ELF-1 (cell line): ENCODE results near the gene LRRC2.
"Not testable (repeated sequence)": the region's sequence is repeated elsewhere in the genome, so short reads cannot be mapped to it uniquely, and the experiment has no call there.

Source experiments
- DNase-seq: peaks from one replicate; pipeline ENCODE4 v3.0.0-alpha.2; 2016; ENCODE audit warnings: low read depth, low spot score

The LRRC2 gene

GRCh38 chr3:46535746-46536145 lies 30.4 kb downstream of the LRRC2 start:
- no peak for DNase-seq

DNA sequence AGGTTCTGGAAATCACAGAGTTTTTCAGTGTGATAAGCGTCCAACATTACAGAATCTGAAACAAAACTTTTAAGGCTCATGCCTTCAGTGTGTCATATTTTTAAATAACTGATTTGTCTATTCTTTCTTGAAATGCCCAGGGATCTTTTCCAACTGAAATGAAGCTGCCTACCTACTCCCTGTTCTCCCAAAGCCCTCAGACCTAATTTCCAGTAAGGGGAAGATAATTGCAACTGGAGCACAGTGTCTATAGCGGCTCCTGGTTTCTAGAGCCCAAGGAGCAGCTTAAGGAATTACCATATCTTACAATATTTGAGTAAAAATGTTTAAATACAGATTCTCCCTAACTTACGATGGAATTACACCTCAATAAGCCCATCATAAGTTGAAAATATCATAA lies 33.0 kb downstream of the LRRC2 start:
- DNase-seq: no peak

DNA sequence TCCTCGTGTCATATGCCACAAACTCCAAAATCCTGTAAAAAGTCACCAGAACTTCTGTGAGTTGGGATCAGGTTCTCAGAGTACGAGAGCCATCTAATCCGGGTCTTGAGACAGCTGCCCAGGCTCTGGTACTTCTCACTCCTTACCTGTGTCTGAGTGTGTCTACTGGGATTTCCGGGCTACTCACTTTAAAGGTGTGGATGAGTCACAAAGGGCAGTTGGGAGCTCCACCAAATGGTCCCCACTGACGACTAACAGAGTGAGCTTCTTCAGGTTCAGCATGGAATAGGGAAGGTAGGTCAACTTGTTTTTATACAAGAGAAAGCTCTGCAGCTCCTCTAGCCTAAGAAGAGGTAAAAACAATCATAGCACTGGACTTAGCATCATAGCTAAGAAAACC lies 38.9 kb downstream of the LRRC2 start:
- no peak for DNase-seq

DNA sequence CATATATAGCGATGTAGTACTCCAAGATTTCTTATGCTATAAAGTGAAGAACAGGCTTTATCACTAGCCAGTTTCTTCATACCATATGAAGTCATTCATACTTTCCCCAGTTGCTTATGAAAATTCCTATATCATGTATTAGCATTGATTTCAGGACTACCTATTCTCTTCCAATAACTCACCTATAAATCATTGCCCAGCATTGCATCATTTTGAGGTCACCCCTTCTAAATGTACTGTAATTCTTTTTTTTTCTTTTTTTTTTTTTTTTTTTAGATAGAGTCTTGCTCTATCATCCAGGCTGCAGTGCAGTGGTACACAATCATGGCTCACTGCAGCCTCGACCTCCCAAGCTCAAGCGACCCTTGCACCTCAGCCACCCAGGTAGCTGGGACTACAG lies 41.3 kb downstream of the LRRC2 start:
- DNase-seq: no peak

DNA sequence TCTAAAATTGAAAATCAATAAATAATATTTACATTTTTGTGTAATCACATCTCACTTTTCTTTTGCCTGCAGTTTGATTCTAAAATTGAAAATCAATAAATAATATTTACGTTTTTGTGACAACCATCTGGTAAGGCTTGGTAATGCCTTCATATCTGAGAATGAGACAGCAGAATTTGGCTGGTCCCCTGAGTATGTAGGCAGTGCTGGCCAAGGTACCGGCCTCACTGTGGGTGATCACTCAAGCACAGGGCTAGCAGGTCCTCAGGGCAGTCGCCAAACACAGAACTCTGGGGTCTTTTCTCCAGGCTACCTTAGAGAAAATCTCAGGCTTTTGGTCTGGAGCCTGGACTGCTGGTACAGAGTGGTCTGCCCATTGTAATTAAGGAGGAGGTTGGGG lies 42.1 kb downstream of the LRRC2 start:
- DNase-seq: no peak

- no peak for DNase-seq
Observed at GRCh38 chr3:46523556-46523955, 42.5 kb downstream of the LRRC2 start.

- DNase-seq: not testable (repeated sequence)
Observed at GRCh38 chr3:46522201-46522600, 43.9 kb downstream of the LRRC2 start.

DNA sequence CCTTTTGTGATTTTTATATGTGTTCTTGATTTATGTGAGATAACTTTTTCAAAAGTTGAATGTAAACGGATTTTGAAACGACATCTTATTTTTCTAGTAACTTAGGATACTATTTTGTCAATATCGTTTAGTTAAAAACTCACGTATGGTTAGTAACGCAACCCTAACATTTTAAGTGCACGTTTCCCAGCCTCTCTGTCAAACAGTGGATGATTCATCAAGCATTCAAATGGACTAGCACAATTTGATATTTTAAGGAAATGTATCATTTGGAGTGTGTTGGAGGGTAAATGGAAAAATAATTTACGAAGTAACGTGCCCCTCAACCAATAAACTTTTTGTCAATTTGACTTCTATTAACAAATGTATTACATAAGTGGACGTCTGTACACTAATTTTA lies 45.0 kb downstream of the LRRC2 start:
- DNase-seq: no peak

- no peak for DNase-seq
Observed at GRCh38 chr3:46520531-46520930, 45.6 kb downstream of the LRRC2 start.

DNA sequence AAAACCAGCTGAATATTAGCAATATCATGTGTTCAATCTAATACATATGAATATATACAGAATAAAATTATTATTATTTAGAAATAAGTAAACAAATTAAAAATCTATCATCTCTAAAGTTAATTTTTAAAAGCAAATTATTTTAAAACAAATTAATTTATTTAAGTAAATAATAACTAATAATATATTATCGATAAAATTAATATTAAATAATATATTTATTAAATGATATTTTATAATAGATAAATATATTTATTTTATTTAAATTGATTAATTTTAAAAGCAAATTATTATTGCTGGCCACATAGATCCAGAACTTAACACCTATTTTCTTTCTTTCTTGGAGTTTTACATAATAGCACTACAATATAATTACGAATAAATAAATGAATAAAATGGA lies 46.1 kb downstream of the LRRC2 start:
- DNase-seq: no peak

- no peak for DNase-seq
Observed at GRCh38 chr3:46517784-46518181, 48.3 kb downstream of the LRRC2 start.

DNA sequence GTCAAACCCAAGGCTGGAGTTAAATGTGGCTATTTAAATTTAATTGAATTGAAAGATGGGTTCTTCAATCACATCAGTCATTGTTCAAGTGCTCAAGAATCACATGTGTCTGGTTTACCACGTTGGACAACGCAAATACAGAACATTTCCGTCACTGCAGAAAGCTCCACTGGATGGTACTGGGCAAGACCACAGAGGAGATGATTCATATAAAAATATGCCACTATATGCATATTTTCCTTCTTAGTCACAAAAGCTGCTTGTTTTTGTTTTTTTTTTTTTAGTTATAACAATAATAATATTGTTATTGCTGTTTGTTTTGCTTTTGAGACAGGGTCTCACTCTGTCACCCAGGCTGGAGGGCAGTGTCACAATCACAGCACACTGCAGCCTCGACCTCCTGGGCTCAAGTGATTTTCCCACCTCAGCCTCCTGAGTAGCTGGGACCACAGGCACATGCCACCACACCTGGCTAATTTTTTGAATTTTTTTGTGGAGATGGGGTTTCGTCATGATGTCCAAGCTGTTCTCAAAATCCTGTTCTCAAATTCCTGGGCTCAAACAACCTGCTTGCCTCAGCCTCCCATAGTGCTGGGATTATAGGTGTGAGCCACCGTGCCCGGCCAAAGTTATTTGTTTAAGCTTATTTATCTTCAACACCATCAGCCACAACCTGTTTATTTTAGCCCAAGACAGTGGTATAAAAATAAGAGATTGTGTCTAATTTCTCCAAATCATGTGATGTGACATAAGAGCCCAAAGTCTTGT lies 48.9 kb downstream of the LRRC2 start:
- DNase-seq: no peak

- no peak for DNase-seq
Observed at GRCh38 chr3:46516521-46516920, 49.6 kb downstream of the LRRC2 start.

DNA sequence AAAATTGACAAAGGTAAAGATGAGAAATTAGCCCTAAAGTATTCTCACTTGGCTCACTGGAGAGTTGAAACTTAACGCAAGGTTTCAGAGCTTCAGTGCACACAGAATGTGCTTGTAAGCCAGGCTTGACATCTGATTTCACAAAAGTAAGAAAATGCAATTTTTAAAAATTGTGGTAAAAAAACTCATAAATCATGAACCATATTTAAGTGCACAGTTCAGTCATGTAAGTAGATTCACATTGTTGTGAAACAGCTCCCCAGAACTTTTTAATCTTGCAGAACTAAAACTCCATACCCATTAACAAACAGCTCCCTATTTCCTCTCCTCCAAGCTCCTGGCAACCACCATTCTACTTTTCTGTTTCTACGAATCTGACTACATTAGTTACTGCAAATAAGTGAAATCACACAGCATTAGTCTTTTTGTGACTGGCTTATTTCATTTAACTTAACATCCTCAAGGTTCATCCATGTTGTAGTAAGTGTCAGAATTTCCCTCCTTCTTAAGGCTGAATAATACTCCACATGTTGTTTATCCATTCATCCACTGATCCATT lies 53.8 kb downstream of the LRRC2 start:
- no peak for DNase-seq

DNA sequence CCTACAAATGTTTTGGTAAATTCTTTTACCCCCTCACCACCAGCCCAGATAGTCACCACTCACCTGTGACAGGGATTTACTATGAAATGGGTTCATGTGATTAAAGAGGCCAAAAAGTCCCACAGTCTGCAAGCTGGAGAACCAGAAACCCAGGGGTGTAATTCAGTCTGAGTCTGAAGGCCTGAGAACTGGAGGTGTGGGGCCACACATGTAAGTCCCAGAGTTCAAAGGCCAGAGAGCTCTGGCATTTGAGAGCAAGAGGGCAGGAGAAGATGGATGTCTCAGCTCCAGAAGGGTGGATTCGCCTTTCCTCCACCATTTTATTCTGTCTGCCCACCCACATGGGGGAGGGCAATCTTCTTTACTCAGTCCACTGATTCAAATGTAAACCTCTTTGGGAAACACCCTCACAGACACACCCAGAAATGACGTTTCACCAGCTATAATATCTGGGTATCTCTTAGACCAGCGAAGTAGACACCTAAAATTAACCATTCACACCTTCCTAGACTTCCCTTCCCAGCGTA lies 56.4 kb downstream of the LRRC2 start:
- peak; percentile 29 for DNase-seq

DNA sequence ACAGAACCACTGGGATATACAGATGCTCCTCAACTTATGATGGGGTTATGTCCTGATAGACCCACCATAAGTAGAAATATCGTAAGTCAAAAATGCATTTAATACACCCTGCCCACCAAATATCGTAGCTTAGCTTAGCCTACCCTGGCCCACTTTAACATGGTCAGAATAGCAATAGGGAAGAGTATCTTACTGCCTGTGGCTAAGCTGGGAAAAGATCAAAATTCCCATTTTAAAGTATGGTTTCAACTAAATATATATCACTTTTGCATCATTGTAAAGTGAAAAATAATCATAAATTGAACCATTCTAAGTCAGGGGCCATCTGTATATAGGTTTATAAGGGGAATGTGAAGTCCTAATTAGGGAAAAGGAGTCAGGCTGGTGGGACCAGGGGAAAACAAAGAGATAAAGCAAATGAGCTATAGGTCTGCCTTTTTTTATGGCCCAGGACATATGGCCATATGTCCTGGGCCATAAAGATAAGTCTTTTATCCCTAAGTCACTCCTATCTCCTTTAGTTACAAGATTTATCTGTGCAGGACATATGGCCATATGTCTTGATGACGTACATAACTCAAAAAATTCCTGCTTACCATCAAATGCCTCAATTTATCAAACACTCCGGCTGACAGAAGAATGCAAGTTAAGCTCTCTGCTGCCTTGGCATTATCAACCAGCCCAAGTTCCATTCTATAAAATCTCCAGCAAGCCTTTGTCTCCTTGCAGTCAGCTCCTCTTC lies 57.1 kb downstream of the LRRC2 start:
- DNase-seq: no peak

DNA sequence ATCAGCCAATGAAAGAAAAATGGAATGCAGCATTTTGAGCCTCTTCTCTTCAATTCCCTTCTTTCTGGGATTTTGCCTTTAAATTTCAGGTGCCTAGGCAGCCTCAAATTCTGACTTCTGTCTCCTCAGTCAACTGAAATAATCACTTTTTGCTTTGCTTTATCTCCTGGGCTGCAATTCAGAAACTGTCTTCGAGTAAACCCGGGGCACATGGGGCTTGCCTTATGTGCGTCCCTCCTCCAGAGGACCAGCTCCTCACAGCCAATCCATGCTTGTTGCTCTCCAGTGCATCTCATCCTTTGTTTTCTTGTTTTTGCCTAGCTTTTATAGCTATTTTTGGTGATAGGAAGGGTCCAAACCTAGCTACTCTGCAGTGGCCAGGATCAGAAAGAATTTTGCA lies 59.6 kb downstream of the LRRC2 start:
- DNase-seq: no peak

DNA sequence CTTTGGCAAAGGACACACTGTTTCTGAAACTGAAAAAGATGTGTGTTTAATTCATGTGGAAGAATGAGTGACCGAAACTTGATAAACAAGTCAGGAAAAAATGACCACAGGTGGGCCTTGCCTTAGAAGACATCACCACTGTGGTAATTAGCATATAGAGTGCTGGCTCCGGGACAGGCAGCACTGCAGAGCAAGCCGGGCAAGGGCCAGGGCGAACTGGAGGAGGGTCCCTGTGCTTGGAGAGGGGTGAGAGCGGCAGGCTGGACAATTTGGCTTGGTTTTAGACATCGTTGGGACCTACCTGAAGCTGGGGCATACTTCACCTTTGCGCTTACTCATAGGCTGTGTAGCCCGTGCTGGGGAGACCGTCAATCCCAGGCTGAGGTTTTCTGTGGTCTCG lies 60.1 kb downstream of the LRRC2 start:
- no peak for DNase-seq

DNA sequence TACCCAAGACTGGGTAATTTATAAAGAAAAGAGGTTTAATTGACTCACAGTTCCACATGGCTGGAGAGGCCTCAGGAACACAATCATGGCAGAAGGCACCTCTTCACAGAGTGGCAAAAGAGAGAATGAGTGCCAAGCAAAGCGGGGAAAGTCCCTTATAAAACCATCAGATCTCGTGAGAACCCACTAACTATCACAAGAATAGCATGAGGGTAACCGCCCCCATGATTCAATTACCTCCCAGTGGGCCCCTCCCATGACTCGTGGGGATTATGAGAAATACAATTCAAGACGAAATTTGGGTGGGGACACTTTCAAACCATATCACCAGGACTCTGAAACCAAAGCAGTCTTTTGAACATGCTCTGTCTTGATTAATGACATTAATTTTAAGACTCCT lies 61.3 kb downstream of the LRRC2 start:
- DNase-seq: no peak

- DNase-seq: no peak
Observed at GRCh38 chr3:46503200-46503874, 62.8 kb downstream of the LRRC2 start.

DNA sequence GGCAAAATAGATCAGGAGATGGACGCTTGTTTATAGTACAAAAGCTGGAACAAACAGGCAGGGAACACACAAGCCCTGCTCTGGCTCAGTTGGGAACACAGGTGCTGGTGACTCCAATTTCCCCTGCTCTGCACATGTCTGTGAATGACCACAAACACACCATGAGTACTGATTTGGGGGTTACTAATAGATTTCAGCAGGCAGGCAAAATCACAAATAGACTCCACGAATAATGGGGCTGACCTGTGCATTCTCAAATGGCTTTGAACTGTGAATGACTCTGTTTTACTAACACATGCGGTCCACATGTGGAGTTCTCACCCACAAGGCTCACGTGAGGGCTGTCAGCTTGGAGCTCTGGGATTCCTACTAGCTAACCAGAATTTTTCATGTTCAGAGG lies 64.4 kb downstream of the LRRC2 start:
- DNase-seq: no peak
